GM19238 (cell line): Measurements from ENCODE around the gene SASS6.
"Not testable (repeated sequence)": the region's sequence is repeated elsewhere in the genome, so short reads cannot be mapped to it uniquely, and the experiment has no call there.

ENCODE experiments used
- DNase-seq: peaks from one replicate; pipeline ENCODE4 v3.0.0; 2011; ENCODE audit warnings: low spot score; ENCODE audit not compliant: insufficient read length

SASS6 gene

GRCh38 chr1:100047235-100047708 lies 85.5 kb downstream of the SASS6 start:
- not testable (repeated sequence) for DNase-seq

DNA sequence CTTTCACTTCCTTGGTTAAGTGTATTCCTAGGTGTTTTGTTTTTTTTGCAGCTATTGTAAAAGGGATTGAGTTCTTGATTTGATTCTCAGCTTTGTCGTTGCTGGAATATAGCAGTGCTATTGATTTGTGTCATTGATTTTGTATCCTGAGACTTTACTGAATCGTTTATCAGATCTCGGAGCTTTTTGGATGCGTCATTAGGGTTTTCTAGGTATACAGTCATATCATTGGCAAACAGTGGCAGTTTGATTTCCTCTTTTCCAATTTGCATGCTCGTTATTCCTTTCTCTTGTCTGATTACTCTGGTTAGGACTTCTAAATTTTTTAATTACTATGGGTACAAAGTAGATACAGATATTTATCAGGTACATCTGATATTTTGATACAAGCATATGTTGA lies 87.5 kb downstream of the SASS6 start:
- no peak for DNase-seq

DNA sequence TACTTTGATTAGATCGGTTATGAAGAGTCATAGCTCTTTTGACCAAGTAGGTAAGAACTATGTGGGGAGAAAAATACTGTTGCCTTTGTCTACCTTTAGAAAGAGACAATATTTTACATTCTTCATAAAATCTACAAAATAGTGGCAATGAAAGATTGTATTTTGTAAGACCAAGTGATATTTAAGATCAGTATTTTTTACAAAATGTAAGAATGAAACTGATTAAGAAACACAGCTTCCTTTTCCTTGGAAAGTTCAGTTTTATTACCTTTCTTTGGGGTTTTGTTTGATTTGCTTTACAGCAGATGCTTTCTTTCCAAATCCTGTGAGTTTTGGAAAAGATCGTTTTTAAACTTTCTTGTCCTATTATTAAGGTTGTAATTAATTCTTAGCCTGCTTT lies 93.1 kb downstream of the SASS6 start:
- DNase-seq = no peak

GRCh38 chr1:100038660-100039287 lies 94.0 kb downstream of the SASS6 start:
- peak; percentile 45 for DNase-seq

GRCh38 chr1:100037927-100038659 lies 94.6 kb downstream of the SASS6 start:
- peak; percentile 81 for DNase-seq

DNA sequence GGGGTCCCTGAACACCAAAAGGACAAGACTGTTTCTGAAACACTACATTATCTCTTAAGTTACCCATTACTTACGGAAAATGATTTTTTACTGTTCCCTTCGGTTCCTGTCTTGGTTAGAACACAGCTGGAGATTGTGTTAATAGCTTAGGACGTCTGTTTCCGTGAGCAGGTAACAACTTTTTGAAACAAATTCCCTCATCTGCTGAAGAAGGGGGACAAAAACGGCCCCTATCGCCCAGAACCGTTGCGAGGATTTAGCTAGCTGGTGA lies 95.1 kb downstream of the SASS6 start:
- DNase-seq = no peak

DNA sequence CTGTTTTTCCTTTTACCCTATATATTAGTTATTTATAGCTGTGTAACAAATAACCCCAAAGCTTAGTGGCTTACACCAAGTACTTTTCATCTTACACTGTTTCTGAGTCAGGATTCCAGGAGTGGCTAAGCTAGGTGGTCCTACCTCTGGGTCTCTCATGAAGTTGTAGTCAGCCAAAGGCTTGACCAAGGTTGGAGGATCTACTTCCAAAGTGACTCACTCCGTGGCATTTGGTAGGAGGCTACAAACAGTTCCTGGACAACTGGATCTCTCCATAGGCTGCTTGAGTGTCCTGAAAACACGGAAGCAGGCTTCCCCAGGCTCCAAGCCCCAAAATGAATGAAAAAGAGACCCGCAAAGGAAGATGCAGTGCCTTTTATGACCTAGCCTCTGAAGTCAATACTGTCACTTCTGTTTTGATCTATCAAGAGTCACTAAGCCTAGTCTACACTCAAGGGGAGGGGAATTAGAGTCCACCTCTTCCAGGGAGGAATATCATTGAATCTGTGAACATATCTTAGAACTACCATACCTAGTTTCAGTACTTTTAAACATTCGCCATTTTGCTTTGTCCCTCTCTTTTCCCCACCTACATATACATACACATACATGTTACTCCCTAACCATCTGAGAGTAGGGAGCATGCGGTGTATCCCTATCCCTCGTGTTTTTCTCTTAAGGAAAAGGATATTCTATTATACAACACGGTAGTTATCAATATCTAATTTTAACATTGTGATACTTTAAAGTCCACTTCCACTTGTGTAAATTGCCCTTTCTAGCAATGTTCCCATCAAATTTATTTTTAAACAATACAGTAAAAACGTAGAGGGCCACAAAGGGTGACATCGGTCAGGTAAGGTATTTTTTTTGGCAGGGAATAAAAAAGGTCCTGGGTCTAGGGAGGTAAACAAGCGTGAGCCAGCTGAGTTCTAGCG lies 95.7 kb downstream of the SASS6 start:
- DNase-seq = no peak

DNA sequence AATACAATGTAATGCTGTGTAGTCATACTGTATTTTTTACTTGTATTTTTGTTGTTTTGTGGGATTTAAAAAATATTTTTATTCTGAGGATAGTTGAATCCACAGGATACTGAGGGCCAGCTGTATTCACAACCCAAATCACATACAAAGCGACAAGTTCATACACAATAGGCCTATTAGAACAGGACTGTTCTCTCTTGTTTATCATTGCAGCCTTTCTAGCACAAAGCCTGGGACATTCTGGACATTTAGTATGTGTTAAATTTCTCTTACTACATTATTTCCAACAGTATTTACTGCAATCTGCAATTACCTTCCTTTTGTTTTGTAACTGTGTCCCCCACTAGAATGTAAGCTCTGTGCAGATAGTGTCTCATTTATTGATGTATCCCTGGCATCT lies 97.5 kb downstream of the SASS6 start:
- no peak for DNase-seq

GRCh38 chr1:100034470-100034869 lies 98.3 kb downstream of the SASS6 start:
- no peak for DNase-seq
